OCI-LY3 (cell line): ENCODE data around the gene FRMD1.

Experiments used
- CTCF ChIP-seq: fragments of 200-600, 300-600 bp; sonication (generic); IDR thresholded peaks from 2 replicates; pipeline ENCODE4 v1.5.1; 2014; ENCODE audit warnings: antibody characterized with exemption, low read length, low read depth
- EZH2phosphoT487 ChIP-seq: fragments of 200-600 bp; shearing (Covaris generic); IDR thresholded peaks from 2 replicates; pipeline ENCODE4 v1.6.1; 2018; ENCODE audit warnings: antibody characterized with exemption, mixed run types, low read depth

- no peak for TF ChIP-seq CTCF
- no peak for TF ChIP-seq EZH2phosphoT487
Measured at GRCh38 chr6:168030908-168031307, 48.1 kb downstream of the FRMD1 start.
